Left lung (tissue), 10 donors: ENCODE measurements around the gene TRAF1. TPM values are rescaled to one million over a fixed set of nuclear protein-coding genes. Genes with fewer than 3 reads are reported as not detected.
A peak's percentile ranks its signal among the peaks of the same experiment; 100 is the strongest.

Experiments
- ATAC-seq: fragments of 200-7000 bp; cut with Tn5 transposase; one replicate; pipeline ENCODE4 v1.9.1; 2020; ENCODE audit warnings: moderate library complexity
- DNase-seq, 4 donors: peaks; one replicate each; pipeline ENCODE4 v3.0.0-alpha.2; 2013 to 2020
- H3K27ac ChIP-seq, 2 donors: fragments of 200-600 bp; sonication (generic) in 1 of 2; one replicate each; pipeline versions ENCODE4 v1.5.0 to v1.8.0; 2020 to 2021
- H3K27me3 ChIP-seq, 2 donors: fragments of 200-600 bp; sonication (generic) in 1 of 2; one replicate each; pipeline versions ENCODE4 v1.5.0 to v1.8.0; 2020 to 2021
- H3K36me3 ChIP-seq, 2 donors: fragments of 200-600 bp; sonication (generic) in 1 of 2; one replicate each; pipeline versions ENCODE4 v1.5.0 to v1.8.0; 2020 to 2021
- H3K4me1 ChIP-seq, 2 donors: fragments of 200-600 bp; one replicate each; pipeline ENCODE4 v1.8.0; 2021
- H3K4me3 ChIP-seq, 2 donors: fragments of 200-600 bp; sonication (generic) in 1 of 2; one replicate each; pipeline versions ENCODE4 v1.5.0 to v1.8.0; 2020 to 2021; ENCODE audit warnings: mild to moderate bottlenecking in 1 of 2
- H3K9me3 ChIP-seq, 2 donors: fragments of 200-600 bp; sonication (generic) in 1 of 2; one replicate each; pipeline versions ENCODE4 v1.5.0 to v1.8.0; 2020 to 2021
- intact Hi-C, 2 donors: fragments of 100-400 bp; cut with DNase I; formaldehyde crosslinking; loops; one replicate each; pipeline versions ENCODE4 v1.11.2 to v1.14.2; 2022
- polyA plus RNA-seq, 6 donors: library from polyadenylated mRNA; unstranded; fragments of 120-200 nt; gene quantifications; one replicate each; pipeline ENCODE4 v1.2.1, GENCODE V29; 2013; ENCODE audit not compliant: insufficient read length in 6 of 6
- total RNA-seq, 2 donors: library from RNA; stranded (reverse); fragmentation: NEBNext Ultra II Directional; extraction: Animal tissue kit (Norgen Biotek cat#: 25700); gene quantifications; one replicate each; pipeline ENCODE4 v1.2.1, GENCODE V29; 2021
- TF ChIP-seq, protein P1 (sequence below), 2 donors: fragments of 200-600 bp; sonication (generic) in 1 of 2; IDR thresholded peaks; one replicate each; pipeline versions ENCODE4 v1.5.0 to v1.8.0; 2021; ENCODE audit warnings: antibody characterized with exemption in 2 of 2
- donor health status: DM: no; HTN: yes; CAD: no.
- donor health status: DM: no; HTN: no; CAD: no.

The TRAF1 gene
- total and polyA plus RNA-seq, 8 donors: 4.4 to 10.8 (median 8.5) TPM

DNA sequence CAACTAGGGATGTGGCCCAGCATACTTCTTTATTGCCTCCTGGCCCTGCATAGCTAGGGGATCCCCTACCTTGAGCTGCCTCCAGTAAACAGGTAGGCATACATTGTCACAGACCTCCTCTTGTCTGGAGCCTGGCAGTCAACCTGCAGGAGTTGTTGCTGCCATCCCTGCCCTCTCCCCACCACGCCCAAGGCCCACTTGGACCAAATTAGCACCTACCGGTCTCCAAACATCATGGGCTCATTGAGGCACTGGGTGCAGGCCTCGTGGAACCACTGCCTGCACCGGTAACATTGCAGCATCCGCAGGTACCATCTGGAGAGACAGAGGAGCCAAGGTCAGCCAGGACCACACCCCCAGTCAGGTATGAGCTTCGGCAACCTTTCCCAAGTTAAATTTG, 59.9 kb downstream of the TRAF1 start:
- Histone ChIP-seq H3K4me3 (no peak overlapping the region), H3K4me1 (peaks cover 0 to 18% of the 10 kb centered on the region in 2 donors), H3K27ac (no peak overlapping the region), H3K27me3 (no peaks in the 10 kb centered on the region), H3K36me3 (peaks cover 0 to 43% of the 10 kb centered on the region in 2 donors), H3K9me3 (no peaks in the 10 kb centered on the region)
- ATAC-seq (no peak), DNase-seq (no peak)
- intact Hi-C loops: no loop called here
- TF ChIP-seq, protein P1, sequence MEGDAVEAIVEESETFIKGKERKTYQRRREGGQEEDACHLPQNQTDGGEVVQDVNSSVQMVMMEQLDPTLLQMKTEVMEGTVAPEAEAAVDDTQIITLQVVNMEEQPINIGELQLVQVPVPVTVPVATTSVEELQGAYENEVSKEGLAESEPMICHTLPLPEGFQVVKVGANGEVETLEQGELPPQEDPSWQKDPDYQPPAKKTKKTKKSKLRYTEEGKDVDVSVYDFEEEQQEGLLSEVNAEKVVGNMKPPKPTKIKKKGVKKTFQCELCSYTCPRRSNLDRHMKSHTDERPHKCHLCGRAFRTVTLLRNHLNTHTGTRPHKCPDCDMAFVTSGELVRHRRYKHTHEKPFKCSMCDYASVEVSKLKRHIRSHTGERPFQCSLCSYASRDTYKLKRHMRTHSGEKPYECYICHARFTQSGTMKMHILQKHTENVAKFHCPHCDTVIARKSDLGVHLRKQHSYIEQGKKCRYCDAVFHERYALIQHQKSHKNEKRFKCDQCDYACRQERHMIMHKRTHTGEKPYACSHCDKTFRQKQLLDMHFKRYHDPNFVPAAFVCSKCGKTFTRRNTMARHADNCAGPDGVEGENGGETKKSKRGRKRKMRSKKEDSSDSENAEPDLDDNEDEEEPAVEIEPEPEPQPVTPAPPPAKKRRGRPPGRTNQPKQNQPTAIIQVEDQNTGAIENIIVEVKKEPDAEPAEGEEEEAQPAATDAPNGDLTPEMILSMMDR (IDR thresholded peaks at IDR 0.05): no peak

DNA sequence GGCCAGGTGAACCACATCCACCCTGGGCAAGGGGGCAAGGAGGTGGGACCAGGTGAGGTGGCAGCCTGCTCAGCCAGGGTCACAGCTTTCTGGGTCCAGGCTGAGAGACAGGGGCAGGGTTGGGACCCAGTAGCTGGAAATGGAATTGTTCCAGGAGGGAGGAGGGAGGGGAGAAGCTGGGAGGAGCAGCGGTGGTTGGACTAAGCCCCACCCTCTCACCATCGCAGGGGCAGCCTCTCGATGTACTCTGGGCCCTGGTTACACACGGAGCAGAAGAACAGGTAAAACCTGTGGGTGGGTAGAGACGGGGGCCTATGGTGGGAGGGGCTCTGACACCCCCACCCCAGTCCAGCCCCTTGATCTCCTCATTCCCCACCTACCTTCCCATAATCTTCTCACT, 60.8 kb downstream of the TRAF1 start:
- ATAC-seq (no peak), DNase-seq (peak in 1 of 4 donors; percentile 63)
- no peaks in the 10 kb centered on the region for H3K27me3 ChIP-seq
- H3K27ac ChIP-seq: no peak overlapping the region
- H3K36me3 ChIP-seq: peaks cover 0 to 52% of the 10 kb centered on the region in 2 donors
- TF ChIP-seq, protein P1 (IDR thresholded peaks at IDR 0.05): no peak
- H3K4me1 ChIP-seq: peaks cover 0 to 18% of the 10 kb centered on the region in 2 donors
- H3K9me3 ChIP-seq: no peaks in the 10 kb centered on the region
- intact Hi-C loops: no loop called here
- no peak overlapping the region for H3K4me3 ChIP-seq

DNA sequence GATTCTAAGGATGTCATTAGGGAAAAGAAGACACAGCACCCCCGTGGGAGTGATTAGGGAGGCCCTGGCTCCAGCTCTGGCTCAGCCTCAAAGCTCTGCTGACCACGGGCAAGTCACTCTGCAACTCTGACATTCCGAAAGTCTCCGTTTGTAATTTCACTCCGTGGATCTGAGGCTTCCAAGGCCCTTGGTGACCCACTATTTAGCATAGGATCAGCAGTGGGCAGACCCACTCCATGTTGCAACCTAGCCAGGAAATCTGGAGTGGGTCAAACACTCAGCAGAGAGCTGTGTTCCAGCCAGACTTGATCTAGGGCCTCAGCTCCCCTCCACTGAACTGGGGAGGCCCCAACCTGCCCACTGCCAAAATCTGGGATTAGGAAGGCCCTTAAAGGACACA, 61.4 kb downstream of the TRAF1 start:
- Histone ChIP-seq H3K27ac (no peak overlapping the region), H3K9me3 (no peaks in the 10 kb centered on the region), H3K4me3 (no peak overlapping the region), H3K4me1 (peaks cover 0 to 18% of the 10 kb centered on the region in 2 donors), H3K36me3 (peaks cover 0 to 58% of the 10 kb centered on the region in 2 donors), H3K27me3 (no peaks in the 10 kb centered on the region)
- intact Hi-C loops: no loop called here
- TF ChIP-seq, protein P1 (IDR thresholded peaks at IDR 0.05): no peak
- DNase-seq: no peak
- ATAC-seq: no peak

- H3K4me3 ChIP-seq: no peak overlapping the region
- DNase-seq (no peak), ATAC-seq (no peak)
- TF ChIP-seq, protein P1 (IDR thresholded peaks at IDR 0.05): no peak
- no peaks in the 10 kb centered on the region for H3K9me3 ChIP-seq
- peaks cover 0 to 16% of the 10 kb centered on the region in 2 donors for H3K4me1 ChIP-seq
- H3K27ac ChIP-seq: no peak overlapping the region
- no peaks in the 10 kb centered on the region for H3K27me3 ChIP-seq
- H3K36me3 ChIP-seq: peaks cover 0 to 63% of the 10 kb centered on the region in 2 donors
- intact Hi-C loops: no loop called here
These were observed 61.9 kb downstream of the TRAF1 start for GRCh38 chr9:120864719-120865118.

DNA sequence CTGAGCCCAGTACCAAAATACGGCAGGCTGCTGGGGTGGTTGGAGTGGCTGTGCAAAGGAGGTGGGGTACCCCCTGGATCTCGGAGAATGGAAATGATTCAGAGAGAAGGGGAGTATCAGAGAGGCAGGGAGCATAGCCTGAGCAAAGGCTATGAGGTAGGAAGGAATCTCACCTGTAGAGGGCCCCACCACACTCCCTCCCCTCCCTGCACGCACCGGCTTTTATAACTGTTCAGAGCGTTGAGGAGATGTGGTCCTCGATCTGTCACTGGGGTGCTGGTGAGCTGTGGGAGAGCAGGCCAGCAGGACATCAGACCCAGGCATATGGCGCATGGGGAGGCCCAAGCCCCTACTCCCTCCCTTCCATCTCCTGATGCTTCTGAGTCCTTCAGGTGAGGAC, 62.8 kb downstream of the TRAF1 start:
- H3K27me3 ChIP-seq: no peaks in the 10 kb centered on the region
- peaks cover 0 to 9% of the 10 kb centered on the region in 2 donors for H3K4me1 ChIP-seq
- H3K27ac ChIP-seq: no peak overlapping the region
- H3K36me3 ChIP-seq: peaks cover 0 to 72% of the 10 kb centered on the region in 2 donors
- TF ChIP-seq, protein P1 (IDR thresholded peaks at IDR 0.05): no peak
- H3K9me3 ChIP-seq: no peaks in the 10 kb centered on the region
- DNase-seq: no peak
- intact Hi-C loops: no loop called here
- H3K4me3 ChIP-seq: no peak overlapping the region
- ATAC-seq: no peak
